OCI-LY1 (cell line): ENCODE results near the gene FAM111B.
"Not testable (repeated sequence)": the region's sequence is repeated elsewhere in the genome, so short reads cannot be mapped to it uniquely, and the experiment has no call there.

Experiments
- H2AFZ ChIP-seq: fragments of 200-600 bp; sonication (generic), shearing (Covaris generic); 2 replicates; pipeline ENCODE4 v1.6.0; 2014; ENCODE audit warnings: antibody characterized with exemption, mild to moderate bottlenecking, low read length
- H3F3A ChIP-seq: fragments of 200-600 bp; sonication (generic), shearing (Covaris generic); 2 replicates; pipeline ENCODE4 v1.6.0; 2014; ENCODE audit warnings: mild to moderate bottlenecking, antibody characterized with exemption, low read length, moderate library complexity; ENCODE audit not compliant: insufficient read depth
- H3K27ac ChIP-seq: fragments of 200-600 bp; sonication (generic); 2 replicates; pipeline ENCODE4 v1.5.1; 2014; ENCODE audit warnings: low read length, mixed run types, mild to moderate bottlenecking, low read depth; ENCODE audit not compliant: poor library complexity, severe bottlenecking
- H3K27me3 ChIP-seq: fragments of 200-600 bp; sonication (generic); 2 replicates; pipeline ENCODE4 v1.6.0; 2014; ENCODE audit warnings: antibody characterized with exemption, mild to moderate bottlenecking, low read length, moderate library complexity; ENCODE audit not compliant: insufficient read depth
- H3K36me3 ChIP-seq: fragments of 200-600 bp; sonication (generic); 2 replicates; pipeline ENCODE4 v1.6.1; 2014; ENCODE audit warnings: mild to moderate bottlenecking, antibody characterized with exemption, low read length, moderate library complexity, mixed read lengths; ENCODE audit not compliant: insufficient read depth
- H3K4me1 ChIP-seq: fragments of 200-600 bp; sonication (generic); 2 replicates; pipeline ENCODE4 v1.5.1; 2014; ENCODE audit warnings: mild to moderate bottlenecking, low read length, moderate library complexity; ENCODE audit not compliant: insufficient read depth, severe bottlenecking
- H3K4me2 ChIP-seq: fragments of 200-600 bp; sonication (generic), shearing (Covaris generic); 2 replicates; pipeline ENCODE4 v1.6.1; 2014; ENCODE audit warnings: low read length
- H3K4me3 ChIP-seq: fragments of 200-600 bp; sonication (generic); 2 replicates; pipeline ENCODE4 v1.5.1; 2014; ENCODE audit warnings: low read length, low read depth, mild to moderate bottlenecking, mixed read lengths; ENCODE audit not compliant: poor library complexity, severe bottlenecking
- H3K79me2 ChIP-seq: fragments of 200-600 bp; shearing (Covaris generic); 2 replicates; pipeline ENCODE4 v1.6.1; 2016; ENCODE audit warnings: mixed run types, low read length, mixed read lengths; ENCODE audit not compliant: insufficient read depth
- H3K9ac ChIP-seq: fragments of 200-600 bp; sonication (generic), shearing (Covaris generic); 2 replicates; pipeline ENCODE4 v1.6.1; 2014; ENCODE audit warnings: mild to moderate bottlenecking, low read length, mixed read lengths
- H3K9me2 ChIP-seq: fragments of 200-600 bp; sonication (generic), shearing (Covaris generic); 2 replicates; pipeline ENCODE4 v1.6.1; 2014; ENCODE audit warnings: low read depth, mild to moderate bottlenecking, low read length, mixed read lengths
- H3K9me3 ChIP-seq: fragments of 200-600 bp; shearing (Covaris generic); 2 replicates; pipeline ENCODE4 v1.6.1; 2014; ENCODE audit warnings: low read length, mixed read lengths
- H4K20me1 ChIP-seq: fragments of 200-600 bp; sonication (generic), shearing (Covaris generic); 2 replicates; pipeline ENCODE4 v1.6.0; 2016; ENCODE audit warnings: mild to moderate bottlenecking, low read length; ENCODE audit not compliant: insufficient read depth
- CTCF ChIP-seq: fragments of 200-600 bp; sonication (generic), shearing (Covaris generic); IDR thresholded peaks from 2 replicates; pipeline ENCODE4 v1.5.1; 2017; ENCODE audit warnings: mild to moderate bottlenecking, antibody characterized with exemption, low read length, moderate library complexity, mixed read lengths
- EZH2 ChIP-seq: fragments of 200-600 bp; sonication (generic), shearing (Covaris generic); IDR thresholded peaks from 2 replicates; pipeline ENCODE4 v1.8.0; 2017; ENCODE audit warnings: borderline replicate concordance, mixed run types, mild to moderate bottlenecking, antibody characterized with exemption, low read length, moderate library complexity, mixed read lengths

The FAM111B gene

GRCh38 chr11:59062602-59063529 lies 44.2 kb upstream of the FAM111B start:
- Histone ChIP-seq H4K20me1 (no peaks in the 10 kb centered on the region), H2AFZ (no peak overlapping the region), H3F3A (no peaks in the 10 kb centered on the region), H3K9me2 (no peaks in the 10 kb centered on the region), H3K9me3 (no peaks in the 10 kb centered on the region), H3K36me3 (no peaks in the 10 kb centered on the region), H3K27ac (no peak overlapping the region), H3K4me3 (no peak overlapping the region), H3K4me1 (peaks cover 14% of the 10 kb centered on the region), H3K27me3 (peaks cover 3% of the 10 kb centered on the region; the same call in 1 of the 2 replicates), H3K9ac (no peak overlapping the region), H3K79me2 (no peaks in the 10 kb centered on the region), H3K4me2 (no peak overlapping the region)
- TF ChIP-seq CTCF (no peak), EZH2 (no peak)

GRCh38 chr11:59063996-59064727 lies 42.9 kb upstream of the FAM111B start:
- H3K9me3 ChIP-seq, H3K27me3 ChIP-seq, H3K9me2 ChIP-seq, H3K4me1 ChIP-seq, H3K4me2 ChIP-seq, H3K36me3 ChIP-seq, H3K4me3 ChIP-seq, H3K79me2 ChIP-seq, H4K20me1 ChIP-seq, H3F3A ChIP-seq, H3K27ac ChIP-seq, H2AFZ ChIP-seq, H3K9ac ChIP-seq: not testable (repeated sequence)

GRCh38 chr11:59069087-59069486 lies 38.0 kb upstream of the FAM111B start:
- H2AFZ ChIP-seq, result no peak overlapping the region

More at GRCh38 chr11:59069087-59069486, 38.0 kb upstream of the FAM111B start:
- H4K20me1 ChIP-seq, result no peaks in the 10 kb centered on the region
- H3K9ac ChIP-seq, result no peak overlapping the region
- H3K9me3 ChIP-seq, result peaks cover 11% of the 10 kb centered on the region; the same call in 1 of the 2 replicates
- H3K4me2 ChIP-seq, result no peak overlapping the region
- H3K4me3 ChIP-seq, result no peak overlapping the region
- no peaks in the 10 kb centered on the region for H3K4me1 ChIP-seq
- no peaks in the 10 kb centered on the region for H3K36me3 ChIP-seq
- H3F3A ChIP-seq, result no peaks in the 10 kb centered on the region
- TF ChIP-seq CTCF (no peak), EZH2 (no peak)
- H3K9me2 ChIP-seq, result no peaks in the 10 kb centered on the region
- peaks cover 3% of the 10 kb centered on the region; the same call in 1 of the 2 replicates for H3K27me3 ChIP-seq
- no peak overlapping the region for H3K27ac ChIP-seq
- no peaks in the 10 kb centered on the region for H3K79me2 ChIP-seq
